IPS-18c (cell line): ENCODE data around the gene ADAM19.

Experiments
- H3K4me3 ChIP-seq: 2 replicates; pipeline ENCODE4 v1.7.0; 2013; ENCODE audit warnings: low read depth, mild to moderate bottlenecking, low read length, moderate library complexity; ENCODE audit not compliant: insufficient read depth
- H3K9me3 ChIP-seq: one replicate; pipeline ENCODE4 v1.6.1; 2013; ENCODE audit warnings: mild to moderate bottlenecking, low read length, moderate library complexity; ENCODE audit not compliant: control insufficient read depth, insufficient read depth

ADAM19 gene

DNA sequence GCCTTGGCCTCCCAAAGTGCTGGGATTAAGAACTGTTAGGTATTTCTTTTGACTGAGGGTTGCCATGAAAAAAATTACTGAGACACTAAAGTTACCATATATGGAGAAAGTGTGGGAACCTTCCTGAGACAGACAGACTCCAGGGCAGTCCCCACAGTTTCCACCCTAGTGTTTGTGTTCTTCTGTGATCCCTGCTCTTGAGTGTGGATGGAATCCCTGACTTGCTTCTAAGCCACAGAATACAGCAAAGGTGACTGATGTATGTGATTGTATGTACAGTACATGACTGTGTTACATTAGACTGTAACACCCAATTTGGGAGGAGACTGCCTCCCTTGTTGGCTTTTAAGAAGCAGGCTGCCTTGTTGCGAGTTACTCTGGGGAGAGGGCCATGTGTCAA, 24.7 kb upstream of the ADAM19 start:
- Histone ChIP-seq H3K9me3 (no peaks in the 10 kb centered on the region), H3K4me3 (no peak overlapping the region)

DNA sequence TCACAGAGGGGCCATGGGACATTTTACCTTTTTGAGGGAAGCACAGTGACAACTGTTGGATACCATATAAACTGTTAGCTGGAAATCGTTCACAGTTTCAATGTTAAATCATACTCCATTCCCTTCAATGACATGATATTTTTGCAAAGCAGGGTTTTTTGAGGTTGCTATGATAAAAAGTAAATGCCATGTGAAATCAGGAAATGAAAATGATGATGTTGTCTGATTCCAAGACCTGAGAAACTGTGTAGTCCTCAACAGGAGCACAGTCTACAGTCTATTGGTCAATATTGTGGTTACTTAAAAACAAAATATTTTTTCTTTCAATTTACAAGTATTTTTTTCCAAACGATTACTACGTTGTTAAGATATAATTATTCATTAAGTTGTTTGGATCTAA, 24.0 kb upstream of the ADAM19 start:
- no peaks in the 10 kb centered on the region for H3K9me3 ChIP-seq
- no peak overlapping the region for H3K4me3 ChIP-seq

GRCh38 chr5:157598350-157598936, 22.9 kb upstream of the ADAM19 start:
- H3K9me3 ChIP-seq: no peaks in the 10 kb centered on the region

GRCh38 chr5:157597277-157597676, 21.7 kb upstream of the ADAM19 start:
- Histone ChIP-seq H3K4me3 (no peak overlapping the region), H3K9me3 (no peaks in the 10 kb centered on the region)

More at GRCh38 chr5:157598350-157598936, 22.9 kb upstream of the ADAM19 start:
- no peak overlapping the region for H3K4me3 ChIP-seq

DNA sequence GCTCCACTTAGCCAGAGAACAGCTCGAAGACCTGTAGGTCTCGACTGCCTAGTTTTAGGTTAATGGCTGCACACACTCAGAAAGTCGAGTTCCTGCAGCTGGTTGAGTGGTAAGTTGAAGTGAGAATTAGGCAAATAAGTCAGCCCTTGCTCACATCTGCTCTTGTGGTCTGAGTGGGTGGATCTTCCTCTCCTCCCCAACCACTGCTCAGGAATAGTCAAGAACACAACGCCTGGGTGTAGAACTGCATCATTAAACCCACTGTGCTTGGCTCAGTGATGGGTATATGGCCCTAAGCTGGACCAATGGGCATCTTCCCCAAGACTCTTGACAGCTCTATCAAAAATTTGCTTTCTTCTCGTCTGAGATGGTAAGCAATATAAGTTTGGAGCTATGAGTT, 20.9 kb upstream of the ADAM19 start:
- Histone ChIP-seq H3K4me3 (no peak overlapping the region), H3K9me3 (no peaks in the 10 kb centered on the region)

- no peaks in the 10 kb centered on the region for H3K9me3 ChIP-seq
- H3K4me3 ChIP-seq: no peak overlapping the region
Measured at GRCh38 chr5:157594675-157595459, 19.3 kb upstream of the ADAM19 start.

DNA sequence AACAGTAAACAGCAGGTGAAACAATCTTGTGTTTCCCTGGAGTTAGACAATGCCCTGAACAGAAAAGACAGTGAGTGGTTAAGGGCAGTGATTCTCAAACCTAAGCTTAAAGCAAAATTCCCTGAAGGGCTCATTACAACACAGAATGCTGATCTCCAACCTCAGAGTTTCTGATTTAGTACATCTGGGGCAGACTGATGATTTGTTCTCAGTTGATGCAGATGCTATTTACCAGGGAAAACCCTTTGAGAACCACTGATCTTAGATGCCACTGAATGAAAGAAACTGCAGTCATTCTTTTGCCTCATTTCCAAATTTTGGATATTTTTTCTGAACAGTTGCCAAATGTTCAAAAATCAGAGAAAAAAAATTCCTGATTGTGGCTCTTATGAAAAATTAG, 18.7 kb upstream of the ADAM19 start:
- H3K9me3 ChIP-seq: no peaks in the 10 kb centered on the region
- H3K4me3 ChIP-seq: no peak overlapping the region

GRCh38 chr5:157593052-157593757, 17.6 kb upstream of the ADAM19 start:
- no peak overlapping the region for H3K4me3 ChIP-seq
- no peaks in the 10 kb centered on the region for H3K9me3 ChIP-seq

GRCh38 chr5:157592594-157592993, 17.0 kb upstream of the ADAM19 start:
- no peak overlapping the region for H3K4me3 ChIP-seq
- no peaks in the 10 kb centered on the region for H3K9me3 ChIP-seq

- H3K9me3 ChIP-seq: no peaks in the 10 kb centered on the region
- no peak overlapping the region for H3K4me3 ChIP-seq
Measured at GRCh38 chr5:157590478-157590877, 14.9 kb upstream of the ADAM19 start.

DNA sequence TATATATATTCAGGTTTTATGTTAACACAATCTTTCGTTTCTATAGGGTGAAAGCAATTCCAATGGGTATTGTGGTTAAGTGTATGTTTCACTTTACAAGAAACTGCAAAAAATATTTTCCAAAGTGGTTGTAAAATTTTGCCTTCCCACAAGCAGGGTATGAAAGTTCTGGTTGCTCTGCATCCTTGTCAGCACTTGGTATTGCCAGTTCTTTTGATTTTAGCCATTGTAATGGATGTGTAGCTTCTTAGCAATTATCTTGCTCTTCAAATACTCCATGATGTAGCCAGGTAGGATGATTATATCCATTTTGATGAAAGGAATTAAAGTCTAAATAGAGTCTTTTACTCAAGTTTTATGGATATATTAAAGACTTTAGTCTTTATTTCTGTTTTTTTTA, 9.1 kb upstream of the ADAM19 start:
- Histone ChIP-seq H3K9me3 (no peaks in the 10 kb centered on the region), H3K4me3 (no peak overlapping the region)

- Histone ChIP-seq H3K4me3 (no peak overlapping the region), H3K9me3 (no peaks in the 10 kb centered on the region)
Measured at GRCh38 chr5:157582731-157583620, 7.4 kb upstream of the ADAM19 start.

DNA sequence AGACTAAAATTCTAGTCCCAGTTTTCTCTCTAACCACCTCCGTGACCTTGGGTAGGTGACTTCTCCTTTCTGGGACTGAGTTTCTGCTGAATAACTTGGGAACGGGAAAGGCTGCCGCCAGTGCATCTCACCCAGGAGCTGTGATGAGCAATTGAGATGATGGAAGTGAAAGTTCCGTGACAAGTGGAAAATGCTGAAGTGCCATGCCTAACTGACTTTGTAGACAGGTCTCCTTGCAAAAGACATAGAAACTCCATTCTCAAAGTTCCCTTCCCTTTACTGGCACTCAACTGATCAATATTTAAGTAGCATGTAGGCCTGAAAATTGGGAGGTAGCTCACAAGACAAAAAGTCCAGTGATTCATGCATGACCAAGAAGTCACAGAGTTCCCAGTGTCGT, 6.3 kb upstream of the ADAM19 start:
- Histone ChIP-seq H3K9me3 (no peaks in the 10 kb centered on the region), H3K4me3 (no peak overlapping the region)

DNA sequence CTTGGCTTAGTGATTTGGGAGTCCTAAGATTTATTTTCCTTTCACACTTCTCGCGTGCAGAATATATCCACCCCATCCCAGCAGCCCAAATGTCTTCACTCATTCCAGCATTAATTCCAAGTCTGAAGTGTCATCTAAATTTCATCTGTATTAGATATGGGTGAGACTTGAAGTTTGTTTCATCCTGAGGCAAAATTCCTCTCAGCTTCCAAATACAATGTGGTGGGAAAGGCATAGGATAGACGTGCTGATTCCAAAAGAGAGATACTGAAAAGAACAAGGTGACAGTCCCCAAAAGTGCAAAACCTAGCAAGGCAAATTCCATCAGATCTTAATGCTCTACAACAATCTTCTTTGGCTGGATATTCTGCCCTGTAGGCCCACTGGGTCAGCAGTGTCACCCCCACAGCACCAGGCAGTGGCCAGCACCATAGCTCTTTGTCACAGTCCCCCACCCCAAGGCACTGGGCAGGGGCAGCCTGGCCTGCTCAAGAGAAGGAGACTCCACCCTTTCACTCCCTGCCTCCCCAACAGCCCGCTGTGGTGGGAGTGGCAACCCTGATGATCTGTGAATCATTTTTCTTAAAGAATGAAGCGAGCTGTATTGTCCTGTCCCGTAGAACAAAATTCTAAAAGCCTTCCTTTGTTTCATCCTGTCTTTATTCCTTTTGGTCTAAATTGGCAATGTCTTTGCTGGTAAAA, 2.7 kb upstream of the ADAM19 start:
- Histone ChIP-seq H3K9me3 (no peaks in the 10 kb centered on the region), H3K4me3 (no peak overlapping the region)

- no peak overlapping the region for H3K4me3 ChIP-seq
- H3K9me3 ChIP-seq: no peaks in the 10 kb centered on the region
Measured at GRCh38 chr5:157576678-157577077, 1.1 kb upstream of the ADAM19 start.

DNA sequence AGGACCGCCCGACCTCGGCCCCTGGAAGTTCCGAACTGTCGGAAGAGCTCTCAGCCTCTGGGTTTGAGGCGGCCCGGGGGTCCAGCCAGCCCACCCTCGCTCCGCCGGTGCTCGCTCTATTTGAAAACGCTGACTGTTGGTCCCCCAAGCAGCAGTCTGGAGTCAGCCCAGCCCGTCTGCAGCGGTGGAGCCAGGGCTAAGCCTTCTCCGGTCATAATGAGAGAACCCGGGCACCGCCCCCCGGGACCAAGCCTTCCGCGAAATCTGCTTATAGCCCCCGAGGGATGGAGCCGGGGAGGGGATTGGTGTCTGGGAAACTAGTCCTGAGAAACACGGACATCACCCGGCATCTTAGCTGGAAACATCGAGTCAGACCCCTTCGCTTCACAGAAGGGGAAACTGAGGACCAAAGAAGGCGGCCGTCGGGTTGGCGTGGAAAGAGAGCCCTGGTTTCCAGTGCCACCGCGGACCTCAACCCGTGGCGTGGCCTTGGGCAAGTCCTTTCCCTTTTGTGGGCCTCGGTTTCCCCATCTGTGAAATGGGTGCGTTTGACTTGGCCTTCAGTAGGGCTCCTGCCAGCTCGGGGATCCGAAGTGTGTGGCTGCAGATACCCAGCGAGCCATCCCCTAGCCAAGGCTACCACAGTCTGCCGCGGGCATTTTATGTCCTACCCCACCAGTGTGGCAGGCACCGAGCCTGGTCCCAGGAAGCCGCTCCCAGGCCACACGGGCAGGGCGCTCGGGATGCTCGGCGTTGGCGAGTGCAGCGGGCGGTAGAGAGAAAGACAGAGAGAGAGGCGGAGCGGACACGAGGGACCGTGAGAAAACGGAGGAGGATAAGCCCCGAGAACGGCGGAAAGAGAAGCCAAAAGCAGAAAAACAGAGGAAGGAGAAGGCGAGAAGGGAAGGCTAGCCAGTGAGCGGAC, 857 bp downstream of the ADAM19 start:
- Histone ChIP-seq H3K9me3 (no peaks in the 10 kb centered on the region), H3K4me3 (peak overlapping the region; percentile 84)
